HUES6 (cell line): ENCODE results near the gene GABRA5.
"Not testable (repeated sequence)": the region's sequence is repeated elsewhere in the genome, so short reads cannot be mapped to it uniquely, and the experiment has no call there.

Experiments used
- H3K27ac ChIP-seq: 2 replicates; pipeline ENCODE4 v1.7.0; 2013; ENCODE audit warnings: low read depth, mild to moderate bottlenecking, low read length, inconsistent platforms
- H3K27me3 ChIP-seq: 2 replicates; pipeline ENCODE4 v1.6.1; 2013; ENCODE audit warnings: low read length; ENCODE audit not compliant: control insufficient read depth, insufficient read depth
- H3K36me3 ChIP-seq: 2 replicates; pipeline ENCODE4 v1.6.1; 2013; ENCODE audit warnings: low read length; ENCODE audit not compliant: control insufficient read depth, insufficient read depth
- H3K4me1 ChIP-seq: 2 replicates; pipeline ENCODE4 v1.6.1; 2013; ENCODE audit warnings: low read length; ENCODE audit not compliant: control insufficient read depth, insufficient read depth
- H3K4me3 ChIP-seq: 2 replicates; pipeline ENCODE4 v1.5.1; 2013; ENCODE audit warnings: low read depth, low read length
- H3K9ac ChIP-seq: one replicate; pipeline ENCODE4 v1.6.1; 2013; ENCODE audit warnings: mild to moderate bottlenecking, low read length
- H3K9me3 ChIP-seq: 2 replicates; pipeline ENCODE4 v1.6.1; 2013; ENCODE audit warnings: low read depth, low read length; ENCODE audit not compliant: control insufficient read depth, insufficient read depth

Gene GABRA5

GRCh38 chr15:26891448-26892181 is 24.8 kb downstream of the GABRA5 start:
- Histone ChIP-seq H3K27me3 (no peaks in the 10 kb centered on the region), H3K9me3 (no peaks in the 10 kb centered on the region), H3K4me1 (peaks cover 6% of the 10 kb centered on the region), H3K4me3 (peak overlapping the region; percentile 44), H3K9ac (no peak overlapping the region), H3K27ac (no peak overlapping the region), H3K36me3 (no peaks in the 10 kb centered on the region)

- peaks cover 6% of the 10 kb centered on the region for H3K4me1 ChIP-seq
- no peaks in the 10 kb centered on the region for H3K27me3 ChIP-seq
- no peak overlapping the region for H3K27ac ChIP-seq
- peak overlapping the region; percentile 44; the same call in 1 of the 2 replicates for H3K4me3 ChIP-seq
- no peaks in the 10 kb centered on the region for H3K36me3 ChIP-seq
- H3K9ac ChIP-seq, result no peak overlapping the region
- H3K9me3 ChIP-seq, result no peaks in the 10 kb centered on the region
These were observed 25.3 kb downstream of the GABRA5 start for GRCh38 chr15:26892182-26892518.

- Histone ChIP-seq H3K4me3 (no peak overlapping the region), H3K27me3 (no peaks in the 10 kb centered on the region), H3K36me3 (no peaks in the 10 kb centered on the region), H3K27ac (no peak overlapping the region), H3K9ac (no peak overlapping the region), H3K4me1 (peaks cover 6% of the 10 kb centered on the region), H3K9me3 (no peaks in the 10 kb centered on the region)
These were observed 25.8 kb downstream of the GABRA5 start for GRCh38 chr15:26892678-26893077.

GRCh38 chr15:26893351-26894065 is 26.6 kb downstream of the GABRA5 start:
- H3K27ac ChIP-seq, result no peak overlapping the region
- no peaks in the 10 kb centered on the region for H3K36me3 ChIP-seq
- peaks cover 6% of the 10 kb centered on the region for H3K4me1 ChIP-seq
- no peaks in the 10 kb centered on the region for H3K9me3 ChIP-seq
- no peak overlapping the region for H3K4me3 ChIP-seq
- no peak overlapping the region for H3K9ac ChIP-seq
- no peaks in the 10 kb centered on the region for H3K27me3 ChIP-seq

- H3K4me1 ChIP-seq, result peaks cover 6% of the 10 kb centered on the region
- H3K27me3 ChIP-seq, result no peaks in the 10 kb centered on the region
- no peak overlapping the region for H3K9ac ChIP-seq
- no peak overlapping the region for H3K27ac ChIP-seq
- H3K4me3 ChIP-seq, result no peak overlapping the region
- H3K9me3 ChIP-seq, result peaks cover 4% of the 10 kb centered on the region; the same call in 1 of the 2 replicates
- H3K36me3 ChIP-seq, result no peaks in the 10 kb centered on the region
These were observed 27.3 kb downstream of the GABRA5 start for GRCh38 chr15:26894181-26894580.

- H3K36me3 ChIP-seq, H3K4me1 ChIP-seq, H3K27ac ChIP-seq, H3K27me3 ChIP-seq, H3K9me3 ChIP-seq, H3K4me3 ChIP-seq, H3K9ac ChIP-seq: not testable (repeated sequence)
These were observed 28.5 kb downstream of the GABRA5 start for GRCh38 chr15:26895346-26895745.

GRCh38 chr15:26899658-26900057 is 32.8 kb downstream of the GABRA5 start:
- Histone ChIP-seq H3K4me1 (no peaks in the 10 kb centered on the region), H3K27me3 (no peaks in the 10 kb centered on the region)

GRCh38 chr15:26901041-26901440 is 34.2 kb downstream of the GABRA5 start:
- Histone ChIP-seq H3K36me3 (no peaks in the 10 kb centered on the region), H3K27me3 (no peaks in the 10 kb centered on the region), H3K4me1 (no peaks in the 10 kb centered on the region), H3K9me3 (peaks cover 26% of the 10 kb centered on the region), H3K27ac (no peak overlapping the region), H3K4me3 (no peak overlapping the region), H3K9ac (no peak overlapping the region)

More at GRCh38 chr15:26899658-26900057, 32.8 kb downstream of the GABRA5 start:
- Histone ChIP-seq H3K36me3 (no peaks in the 10 kb centered on the region), H3K4me3 (no peak overlapping the region), H3K27ac (no peak overlapping the region), H3K9ac (no peak overlapping the region), H3K9me3 (peaks cover 23% of the 10 kb centered on the region)

- H3K36me3 ChIP-seq, result 0 out of 2 replicates have a peak, but pooled peaks cover 2% of the 10 kb centered on the region
- H3K27ac ChIP-seq, result no peak overlapping the region
- no peak overlapping the region for H3K9ac ChIP-seq
- no peaks in the 10 kb centered on the region for H3K9me3 ChIP-seq
- H3K4me3 ChIP-seq, result no peak overlapping the region
- H3K27me3 ChIP-seq, result no peaks in the 10 kb centered on the region
- H3K4me1 ChIP-seq, result no peaks in the 10 kb centered on the region
These were observed 43.9 kb downstream of the GABRA5 start for GRCh38 chr15:26910715-26911114.

GRCh38 chr15:26921433-26921832 is 54.6 kb downstream of the GABRA5 start:
- peaks cover 3% of the 10 kb centered on the region; the same call in 1 of the 2 replicates for H3K9me3 ChIP-seq
- no peaks in the 10 kb centered on the region for H3K4me1 ChIP-seq
- H3K27ac ChIP-seq, result no peak overlapping the region
- H3K27me3 ChIP-seq, result no peaks in the 10 kb centered on the region
- H3K36me3 ChIP-seq, result no peaks in the 10 kb centered on the region
- no peak overlapping the region for H3K4me3 ChIP-seq
- no peak overlapping the region for H3K9ac ChIP-seq

GRCh38 chr15:26926081-26926480 is 59.2 kb downstream of the GABRA5 start:
- Histone ChIP-seq H3K27me3 (no peaks in the 10 kb centered on the region), H3K9ac (no peak overlapping the region), H3K9me3 (no peaks in the 10 kb centered on the region), H3K36me3 (no peaks in the 10 kb centered on the region), H3K4me1 (peaks cover 6% of the 10 kb centered on the region; the same call in 1 of the 2 replicates), H3K27ac (no peak overlapping the region), H3K4me3 (no peak overlapping the region)
